ENCODE data around the gene PLXNB2. TPM values are rescaled to one million over a fixed set of nuclear protein-coding genes. Genes with fewer than 3 reads are reported as not detected.
A peak's percentile ranks its signal among the peaks of the same experiment; 100 is the strongest.

The PLXNB2 gene
- total RNA-seq, 1 donor from 2014 or later: 95.2 TPM

DNA sequence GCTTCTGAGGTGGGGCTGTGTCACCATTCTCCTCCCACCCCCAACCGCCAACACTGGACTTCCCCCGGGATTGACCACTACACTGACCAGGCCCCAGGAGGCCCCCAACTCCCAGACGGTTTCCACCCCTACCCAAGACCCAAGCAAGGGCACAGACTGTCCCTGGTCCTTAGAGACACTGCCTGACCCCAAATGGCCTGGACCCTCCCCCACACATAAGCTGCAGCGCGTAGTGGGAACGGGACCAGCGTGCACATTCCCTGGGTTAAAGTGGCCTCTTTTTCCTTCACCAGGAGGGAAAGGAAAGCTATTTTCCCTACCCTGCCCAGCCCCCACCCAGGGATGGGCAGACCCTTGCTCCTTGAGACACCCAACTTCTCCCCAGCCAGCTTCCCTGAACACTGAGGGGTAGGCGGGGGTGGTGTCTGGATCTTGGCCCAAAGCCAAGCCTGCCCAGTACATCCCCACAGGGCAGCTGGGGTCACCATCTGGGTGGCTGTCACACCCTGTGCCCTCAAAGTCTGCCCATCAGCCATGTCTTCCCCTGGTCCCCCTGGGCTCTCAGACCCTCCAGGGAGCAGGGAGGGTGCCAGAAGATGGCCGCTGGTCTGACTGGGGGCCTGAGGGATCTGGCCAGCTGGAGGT is 44.4 kb downstream of the PLXNB2 start:
- no peak overlapping the region for H3K27ac Mint-ChIP-seq (ENCODE audit: unreplicated experiment)
- no peaks in the 10 kb centered on the region for H3K9me3 Mint-ChIP-seq (ENCODE audit: unreplicated experiment)
- H3K4me1 Mint-ChIP-seq (ENCODE audit: low read depth, unreplicated experiment): no peaks in the 10 kb centered on the region
- H3K36me3 Mint-ChIP-seq (ENCODE audit: unreplicated experiment): no peaks in the 10 kb centered on the region
- no peak for DNase-seq
- peaks cover 8% of the 10 kb centered on the region for H3K27me3 Mint-ChIP-seq (ENCODE audit: unreplicated experiment)
- no peak overlapping the region for H3K4me3 Mint-ChIP-seq (ENCODE audit: unreplicated experiment)
- TF ChIP-seq, protein P1, sequence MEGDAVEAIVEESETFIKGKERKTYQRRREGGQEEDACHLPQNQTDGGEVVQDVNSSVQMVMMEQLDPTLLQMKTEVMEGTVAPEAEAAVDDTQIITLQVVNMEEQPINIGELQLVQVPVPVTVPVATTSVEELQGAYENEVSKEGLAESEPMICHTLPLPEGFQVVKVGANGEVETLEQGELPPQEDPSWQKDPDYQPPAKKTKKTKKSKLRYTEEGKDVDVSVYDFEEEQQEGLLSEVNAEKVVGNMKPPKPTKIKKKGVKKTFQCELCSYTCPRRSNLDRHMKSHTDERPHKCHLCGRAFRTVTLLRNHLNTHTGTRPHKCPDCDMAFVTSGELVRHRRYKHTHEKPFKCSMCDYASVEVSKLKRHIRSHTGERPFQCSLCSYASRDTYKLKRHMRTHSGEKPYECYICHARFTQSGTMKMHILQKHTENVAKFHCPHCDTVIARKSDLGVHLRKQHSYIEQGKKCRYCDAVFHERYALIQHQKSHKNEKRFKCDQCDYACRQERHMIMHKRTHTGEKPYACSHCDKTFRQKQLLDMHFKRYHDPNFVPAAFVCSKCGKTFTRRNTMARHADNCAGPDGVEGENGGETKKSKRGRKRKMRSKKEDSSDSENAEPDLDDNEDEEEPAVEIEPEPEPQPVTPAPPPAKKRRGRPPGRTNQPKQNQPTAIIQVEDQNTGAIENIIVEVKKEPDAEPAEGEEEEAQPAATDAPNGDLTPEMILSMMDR (IDR thresholded peaks at IDR 0.05; ENCODE audit: partially characterized antibody, unreplicated experiment): no peak

DNA sequence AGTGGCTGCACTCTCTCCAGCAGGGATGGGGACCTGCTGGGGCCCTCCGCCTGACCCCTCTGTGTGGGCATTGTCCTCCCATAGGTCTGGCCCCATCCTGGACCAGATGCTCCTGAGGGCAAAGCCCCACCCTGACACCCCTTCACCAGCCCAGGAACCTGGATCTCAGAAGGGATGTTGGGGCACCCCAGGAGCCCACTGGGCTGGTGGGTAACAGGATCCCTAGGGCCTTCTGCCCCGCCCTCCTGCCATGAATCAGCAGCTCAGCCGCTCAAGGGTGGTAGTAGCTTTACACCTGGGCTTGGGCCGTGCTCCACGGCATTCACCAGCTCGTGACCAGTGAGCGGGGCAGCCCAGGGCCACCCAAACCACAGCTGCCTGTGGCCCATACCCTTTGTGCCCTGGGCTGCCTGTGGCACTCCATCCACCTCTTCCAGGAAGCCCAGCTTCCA is 45.0 kb downstream of the PLXNB2 start:
- Mint-ChIP-seq H3K4me1 (ENCODE audit: low read depth, unreplicated experiment) (no peaks in the 10 kb centered on the region), H3K9me3 (ENCODE audit: unreplicated experiment) (no peaks in the 10 kb centered on the region), H3K36me3 (ENCODE audit: unreplicated experiment) (no peaks in the 10 kb centered on the region), H3K27me3 (ENCODE audit: unreplicated experiment) (peaks cover 8% of the 10 kb centered on the region), H3K27ac (ENCODE audit: unreplicated experiment) (no peak overlapping the region), H3K4me3 (ENCODE audit: unreplicated experiment) (peak overlapping the region; percentile 74)
- DNase-seq: no peak
- TF ChIP-seq, protein P1 (IDR thresholded peaks at IDR 0.05; ENCODE audit: partially characterized antibody, unreplicated experiment): no peak

DNA sequence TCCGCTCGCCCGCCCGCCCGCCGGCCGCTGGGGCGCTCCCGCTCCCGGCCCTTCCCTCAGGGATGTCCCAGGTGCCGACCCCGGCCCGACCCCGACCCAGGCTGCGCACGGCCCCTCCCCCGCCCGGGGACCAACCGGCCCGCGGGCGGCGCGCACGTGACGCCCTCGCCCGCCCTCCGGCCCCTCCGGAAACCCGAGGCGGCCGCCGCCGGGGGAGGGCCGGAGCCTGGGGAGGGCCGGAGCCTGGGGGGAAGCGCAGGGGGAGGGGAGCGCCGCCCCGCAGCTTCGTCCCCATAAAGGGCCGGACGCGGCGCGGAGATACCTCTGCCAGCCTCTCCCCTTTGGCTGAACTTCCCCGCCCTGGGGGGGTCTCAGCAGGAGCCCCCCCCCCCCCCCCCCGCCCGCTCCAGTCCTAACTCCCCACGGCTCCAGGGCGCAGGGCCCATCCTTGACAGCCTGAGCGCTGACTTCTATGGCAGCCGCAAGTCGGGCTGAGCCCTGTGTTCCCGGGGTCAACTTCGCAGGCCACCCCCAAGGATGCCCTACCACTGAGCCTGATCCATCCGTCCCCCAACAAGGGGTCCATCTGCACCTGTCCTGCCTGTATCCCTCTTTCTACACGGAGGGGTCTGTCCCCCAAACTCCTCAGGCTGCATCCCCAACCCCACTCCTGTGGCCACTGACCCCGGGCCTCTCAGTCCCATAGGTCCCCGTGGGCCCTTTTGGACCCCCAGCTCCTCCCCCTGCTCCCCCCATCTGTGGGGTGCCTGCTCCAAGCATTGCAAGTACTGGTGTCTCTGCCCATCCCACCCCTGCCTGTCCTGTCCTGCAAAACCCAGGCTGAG is 45.6 kb downstream of the PLXNB2 start, which contains the start of gene MAPK12:
Gene MAPK12, minus strand, starts transcription at position 69 of the 845 bp plus-strand sequence. CDS start 174 bp downstream, outside the sequence.
- TF ChIP-seq, protein P1 (IDR thresholded peaks at IDR 0.05; ENCODE audit: partially characterized antibody, unreplicated experiment): no peak
- no peaks in the 10 kb centered on the region for H3K36me3 Mint-ChIP-seq (ENCODE audit: unreplicated experiment)
- peaks cover 10% of the 10 kb centered on the region for H3K27me3 Mint-ChIP-seq (ENCODE audit: unreplicated experiment)
- H3K4me1 Mint-ChIP-seq (ENCODE audit: low read depth, unreplicated experiment): no peaks in the 10 kb centered on the region
- peak; percentile 79 for DNase-seq
- peak within 1 kb of the TSS; percentile 76 for H3K4me3 Mint-ChIP-seq (ENCODE audit: unreplicated experiment)
- no peak within 1 kb of the TSS for H3K27ac Mint-ChIP-seq (ENCODE audit: unreplicated experiment)
- H3K9me3 Mint-ChIP-seq (ENCODE audit: unreplicated experiment): no peaks in the 10 kb centered on the region

DNA sequence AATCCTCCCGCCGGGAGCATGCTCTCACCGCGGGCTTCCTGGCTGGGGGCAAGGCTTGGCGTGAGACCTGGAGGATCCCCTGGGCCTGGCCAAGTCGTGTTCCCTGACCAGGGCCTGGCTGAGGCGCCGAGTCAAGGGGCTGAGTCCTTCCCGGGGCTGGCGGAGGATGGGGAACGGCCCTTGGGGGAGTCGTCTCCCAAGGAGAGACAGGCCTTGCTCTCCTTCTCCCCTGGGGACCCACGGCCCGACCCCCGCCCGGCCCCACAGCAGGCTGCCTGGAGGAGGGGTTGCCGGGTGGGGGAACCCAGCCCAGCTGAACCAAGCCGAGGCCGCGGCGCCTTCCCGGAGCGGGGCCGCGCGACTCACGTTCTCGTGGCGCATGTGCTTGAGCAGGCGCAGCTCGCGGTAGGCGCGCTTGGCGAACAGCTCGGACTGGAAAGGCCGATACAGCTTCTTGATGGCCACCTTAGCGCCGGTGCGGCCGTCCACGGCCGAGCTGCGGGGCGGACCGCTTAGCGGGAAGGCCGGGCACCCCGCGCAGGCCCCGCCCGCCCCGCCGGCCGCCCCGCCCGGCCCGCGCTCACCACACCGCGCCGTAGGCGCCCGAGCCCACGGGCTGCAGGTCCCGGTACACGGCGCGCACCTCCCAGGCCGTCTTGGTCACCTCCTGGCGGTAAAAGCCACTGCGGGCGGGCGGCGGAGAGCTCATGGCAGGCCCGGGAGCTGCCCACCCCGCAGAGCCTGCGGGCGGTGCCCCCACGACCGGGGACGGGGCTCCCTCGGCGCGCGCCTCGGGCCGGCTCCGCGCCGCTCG is 46.4 kb downstream of the PLXNB2 start:
- Mint-ChIP-seq H3K4me3 (ENCODE audit: unreplicated experiment) (peak overlapping the region; percentile 76), H3K9me3 (ENCODE audit: unreplicated experiment) (no peaks in the 10 kb centered on the region), H3K27ac (ENCODE audit: unreplicated experiment) (no peak overlapping the region), H3K4me1 (ENCODE audit: low read depth, unreplicated experiment) (no peaks in the 10 kb centered on the region), H3K36me3 (ENCODE audit: unreplicated experiment) (no peaks in the 10 kb centered on the region), H3K27me3 (ENCODE audit: unreplicated experiment) (peaks cover 9% of the 10 kb centered on the region)
- TF ChIP-seq, protein P1 (IDR thresholded peaks at IDR 0.05; ENCODE audit: partially characterized antibody, unreplicated experiment): no peak
- DNase-seq: peak; percentile 75
